ENCODE data around the gene ZDHHC9.

The ZDHHC9 gene

GRCh38 chrX:129783291-129783713 is 60.4 kb downstream of the ZDHHC9 start:
- TF ChIP-seq CTCF (conservative IDR thresholded peaks at IDR 0.05; ENCODE audit: low read depth), result no peak
- ChIA-PET CTCF (no interaction called here), POLR2A (ENCODE audit: low non-redundant PET) (no interaction called here)
- no peak for DNase-seq (ENCODE audit: low spot score)
- no peak overlapping the region for H3K27ac ChIP-seq

GRCh38 chrX:129782706-129783105 is 61.0 kb downstream of the ZDHHC9 start:
- H3K27ac ChIP-seq, result no peak overlapping the region
- POLR2A ChIA-PET (ENCODE audit: low non-redundant PET), result no interaction called here
- TF ChIP-seq CTCF (conservative IDR thresholded peaks at IDR 0.05; ENCODE audit: low read depth), result no peak
- DNase-seq (ENCODE audit: low spot score), result no peak
- CTCF ChIA-PET, result no interaction called here

- ChIA-PET CTCF (interaction anchor here (0.6 kb wide), 1 partner anchor 64 kb away, joined by 10 read pairs; no protein-coding TSS in a partner anchor), POLR2A (ENCODE audit: low non-redundant PET) (no interaction called here)
Measured at GRCh38 chrX:129781680-129782495, 61.8 kb downstream of the ZDHHC9 start.

GRCh38 chrX:129781134-129781672 is 62.5 kb downstream of the ZDHHC9 start:
- DNase-seq (ENCODE audit: low spot score), result no peak
- no peak for TF ChIP-seq CTCF (conservative IDR thresholded peaks at IDR 0.05; ENCODE audit: low read depth)
- ChIA-PET POLR2A (ENCODE audit: low non-redundant PET) (no interaction called here), CTCF (interaction anchor here (0.6 kb wide), 1 partner anchor 65 kb away, joined by 10 read pairs; no protein-coding TSS in a partner anchor)
- no peak overlapping the region for H3K27ac ChIP-seq

More at GRCh38 chrX:129781680-129782495, 61.8 kb downstream of the ZDHHC9 start:
- no peak for DNase-seq (ENCODE audit: low spot score)
- H3K27ac ChIP-seq, result no peak overlapping the region
- no peak for TF ChIP-seq CTCF (conservative IDR thresholded peaks at IDR 0.05; ENCODE audit: low read depth)

- H3K27ac ChIP-seq, result no peak overlapping the region
- CTCF ChIA-PET, result no interaction called here
Measured at GRCh38 chrX:129780441-129781105, 63.1 kb downstream of the ZDHHC9 start.

More at GRCh38 chrX:129780441-129781105, 63.1 kb downstream of the ZDHHC9 start:
- POLR2A ChIA-PET (ENCODE audit: low non-redundant PET), result no interaction called here
- DNase-seq (ENCODE audit: low spot score), result no peak
- TF ChIP-seq CTCF (conservative IDR thresholded peaks at IDR 0.05; ENCODE audit: low read depth), result no peak

All from RWPE1 (cell line).